NK-92 (cell line): ENCODE results near the gene CAMSAP3.

Experiments used
- DNase-seq: peaks from one replicate; lab custom pipeline; 2025; ENCODE audit not compliant: unreplicated experiment; lab: John Stamatoyannopoulos, UW

Gene CAMSAP3

DNA sequence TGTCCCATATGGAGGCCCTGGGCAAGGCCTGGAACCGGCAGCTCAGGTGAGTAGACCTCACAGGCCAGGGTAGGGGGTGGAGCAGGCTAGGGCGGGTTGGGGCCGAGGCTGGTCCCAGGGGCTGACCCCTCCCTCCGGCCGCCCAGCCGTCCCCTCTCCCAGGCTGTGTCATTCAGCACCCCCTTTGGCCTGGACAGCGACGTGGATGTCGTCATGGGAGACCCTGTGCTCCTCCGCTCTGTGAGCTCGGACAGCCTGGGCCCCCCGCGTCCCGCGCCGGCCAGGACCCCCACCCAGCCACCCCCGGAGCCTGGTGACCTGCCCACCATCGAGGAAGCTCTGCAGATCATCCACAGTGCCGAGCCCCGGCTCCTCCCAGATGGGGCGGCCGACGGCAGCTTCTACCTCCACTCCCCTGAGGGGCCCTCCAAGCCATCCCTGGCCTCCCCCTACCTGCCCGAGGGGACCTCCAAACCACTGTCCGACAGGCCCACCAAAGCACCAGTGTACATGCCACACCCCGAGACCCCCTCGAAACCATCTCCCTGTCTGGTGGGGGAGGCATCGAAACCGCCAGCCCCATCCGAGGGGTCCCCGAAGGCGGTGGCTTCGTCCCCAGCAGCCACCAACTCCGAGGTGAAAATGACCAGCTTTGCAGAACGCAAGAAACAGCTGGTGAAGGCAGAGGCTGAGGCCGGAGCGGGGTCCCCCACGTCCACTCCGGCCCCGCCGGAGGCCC is 16.0 kb downstream of the CAMSAP3 start:
- DNase-seq = no peak

DNA sequence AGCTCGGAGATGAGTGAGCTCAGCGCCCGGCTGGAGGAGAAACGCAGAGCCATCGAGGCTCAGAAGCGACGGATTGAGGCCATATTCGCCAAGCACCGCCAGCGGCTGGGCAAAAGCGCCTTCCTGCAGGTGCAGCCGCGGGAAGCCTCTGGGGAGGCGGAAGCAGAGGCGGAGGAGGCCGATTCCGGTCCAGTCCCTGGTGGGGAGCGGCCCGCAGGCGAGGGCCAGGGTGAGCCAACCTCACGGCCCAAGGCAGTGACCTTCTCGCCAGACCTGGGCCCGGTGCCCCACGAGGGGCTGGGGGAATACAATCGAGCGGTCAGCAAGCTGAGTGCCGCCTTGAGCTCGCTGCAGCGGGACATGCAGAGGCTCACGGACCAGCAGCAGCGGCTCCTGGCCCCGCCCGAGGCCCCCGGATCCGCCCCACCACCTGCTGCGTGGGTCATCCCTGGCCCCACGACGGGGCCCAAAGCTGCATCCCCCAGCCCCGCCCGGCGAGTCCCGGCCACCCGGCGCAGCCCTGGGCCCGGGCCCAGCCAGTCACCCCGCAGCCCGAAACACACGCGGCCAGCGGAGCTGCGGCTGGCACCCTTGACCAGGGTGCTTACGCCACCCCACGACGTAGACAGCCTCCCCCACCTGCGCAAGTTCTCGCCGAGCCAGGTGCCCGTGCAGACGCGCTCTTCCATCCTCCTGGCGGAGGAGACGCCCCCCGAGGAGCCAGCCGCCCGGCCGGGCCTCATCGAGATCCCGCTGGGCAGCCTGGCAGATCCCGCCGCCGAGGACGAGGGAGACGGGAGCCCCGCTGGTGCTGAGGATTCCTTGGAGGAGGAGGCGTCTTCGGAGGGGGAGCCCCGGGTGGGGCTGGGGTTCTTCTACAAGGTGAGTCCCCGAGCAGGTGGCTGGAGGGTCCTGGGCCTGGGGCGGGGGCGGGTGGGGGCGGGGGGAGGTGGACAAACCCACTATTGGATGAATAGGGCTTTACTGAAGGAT is 16.9 kb downstream of the CAMSAP3 start:
- no peak for DNase-seq

DNA sequence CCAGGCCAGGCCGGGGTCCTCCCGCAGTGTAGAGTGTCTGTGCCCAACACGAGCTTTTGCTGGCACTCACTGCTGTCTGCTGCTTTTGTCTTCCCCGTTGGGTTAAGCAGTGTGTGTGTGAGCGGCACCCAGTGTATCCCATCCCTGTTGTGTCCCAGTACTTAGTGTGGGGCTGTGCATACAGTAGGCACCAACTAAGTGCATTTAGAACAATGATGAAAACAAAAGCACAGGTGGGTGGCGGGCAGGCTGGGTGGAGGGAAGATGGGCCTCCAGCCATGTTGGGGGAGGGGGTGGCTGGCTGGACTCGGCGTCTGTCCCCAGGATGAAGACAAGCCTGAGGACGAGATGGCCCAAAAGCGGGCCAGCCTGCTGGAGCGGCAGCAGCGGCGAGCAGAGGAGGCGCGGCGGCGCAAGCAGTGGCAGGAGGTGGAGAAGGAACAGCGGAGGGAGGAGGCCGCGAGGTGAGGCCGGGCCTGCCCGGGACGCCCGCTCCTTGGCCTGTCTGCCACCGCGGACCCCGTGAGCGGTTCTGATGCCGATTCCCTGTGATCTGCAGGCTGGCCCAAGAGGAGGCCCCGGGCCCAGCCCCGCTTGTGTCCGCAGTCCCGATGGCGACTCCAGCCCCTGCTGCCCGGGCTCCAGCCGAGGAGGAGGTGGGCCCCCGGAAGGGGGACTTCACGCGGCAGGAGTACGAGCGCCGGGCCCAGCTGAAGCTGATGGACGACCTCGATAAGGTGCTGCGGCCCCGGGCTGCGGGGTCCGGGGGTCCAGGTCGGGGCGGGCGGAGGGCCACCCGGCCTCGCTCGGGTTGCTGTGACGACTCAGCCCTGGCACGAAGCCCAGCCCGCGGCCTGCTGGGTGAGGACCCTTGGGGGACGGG is 19.4 kb downstream of the CAMSAP3 start:
- no peak for DNase-seq

DNA sequence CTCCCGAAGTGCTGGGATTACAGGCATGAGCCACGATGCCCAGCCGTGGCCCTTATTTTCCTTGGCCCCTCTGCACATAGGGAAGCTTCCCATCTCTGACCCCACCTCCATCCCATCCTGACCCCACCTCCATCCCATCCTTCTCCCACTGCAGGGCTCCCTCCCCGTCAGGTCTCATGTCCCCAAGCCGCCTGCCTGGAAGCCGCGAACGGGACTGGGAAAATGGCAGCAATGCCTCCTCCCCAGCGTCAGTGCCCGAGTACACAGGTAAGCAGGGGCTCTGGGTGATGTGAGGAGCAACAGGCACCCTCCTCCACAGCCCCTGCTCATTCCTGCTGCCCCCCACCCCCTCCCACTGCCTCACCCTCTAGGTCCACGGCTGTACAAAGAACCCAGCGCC is 21.5 kb downstream of the CAMSAP3 start:
- no peak for DNase-seq

DNA sequence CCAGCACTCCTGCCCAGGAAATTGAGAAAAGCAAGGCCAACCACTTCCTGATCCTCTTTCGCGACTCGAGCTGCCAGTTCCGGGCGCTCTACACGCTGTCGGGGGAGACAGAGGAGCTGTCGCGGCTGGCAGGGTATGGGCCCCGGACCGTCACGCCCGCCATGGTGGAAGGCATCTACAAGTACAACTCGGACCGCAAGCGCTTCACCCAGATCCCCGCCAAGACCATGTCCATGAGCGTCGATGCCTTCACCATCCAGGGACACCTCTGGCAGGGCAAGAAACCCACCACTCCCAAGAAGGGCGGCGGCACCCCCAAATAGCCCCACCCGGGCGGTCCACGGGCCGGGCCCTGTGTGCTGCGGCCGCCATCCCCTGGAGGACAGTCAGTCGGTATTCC is 22.1 kb downstream of the CAMSAP3 start:
- no peak for DNase-seq

DNA sequence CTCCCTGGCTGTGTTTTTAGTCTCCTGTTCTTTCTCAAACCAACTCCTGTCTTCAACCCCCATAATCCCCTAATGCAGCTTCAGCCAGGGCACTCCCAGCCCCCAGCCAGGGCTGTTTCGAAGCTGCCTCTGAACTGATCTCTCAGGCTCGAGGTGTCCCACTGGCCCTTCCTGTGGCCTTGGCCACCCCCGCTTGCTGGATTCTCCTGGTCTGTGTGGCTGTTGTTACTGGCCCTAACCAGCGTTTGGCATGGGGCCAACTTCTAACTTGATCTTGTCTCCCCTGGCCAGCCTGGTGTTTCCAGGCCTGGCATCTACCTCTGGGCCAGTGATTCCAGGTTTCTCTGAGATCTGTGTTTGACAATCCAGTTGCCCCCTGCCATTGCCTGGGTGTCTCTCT is 22.7 kb downstream of the CAMSAP3 start:
- no peak for DNase-seq

DNA sequence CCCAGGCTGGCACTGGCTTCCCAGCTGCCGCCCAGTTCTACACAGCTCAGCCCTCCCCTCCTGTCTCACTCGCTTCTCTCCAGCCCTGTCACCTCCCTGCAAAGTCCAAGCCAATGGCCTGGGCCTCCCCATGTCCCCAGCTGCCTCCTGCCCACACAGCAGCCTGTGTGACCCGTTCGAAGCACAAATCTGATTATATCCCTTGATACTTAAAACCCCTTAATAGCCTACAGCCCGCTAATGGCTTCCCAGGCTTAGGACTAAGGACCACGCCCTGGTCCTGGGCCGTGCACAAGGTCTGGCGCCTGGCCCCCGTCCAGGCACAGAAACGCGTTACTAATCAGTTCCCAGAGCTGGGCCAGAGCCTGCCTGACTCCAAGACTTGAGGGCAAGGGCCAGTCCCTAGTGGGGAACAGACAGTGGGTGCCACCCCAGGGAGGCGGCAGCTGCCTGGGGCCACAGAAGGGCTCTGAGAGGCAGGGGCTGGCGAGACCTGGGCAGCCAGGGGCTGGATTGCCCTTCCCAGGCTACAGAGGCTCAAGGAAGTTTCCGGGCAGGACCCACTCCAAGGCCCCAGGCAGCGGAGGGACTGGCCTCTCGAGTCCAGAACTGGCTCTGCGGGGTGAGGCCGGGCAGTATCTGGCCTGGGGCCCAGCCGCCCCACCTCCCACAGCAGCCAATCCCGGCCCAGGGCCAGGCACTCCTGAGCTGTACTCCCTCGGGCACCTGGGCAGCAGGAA is 23.3 kb downstream of the CAMSAP3 start:
- no peak for DNase-seq

DNA sequence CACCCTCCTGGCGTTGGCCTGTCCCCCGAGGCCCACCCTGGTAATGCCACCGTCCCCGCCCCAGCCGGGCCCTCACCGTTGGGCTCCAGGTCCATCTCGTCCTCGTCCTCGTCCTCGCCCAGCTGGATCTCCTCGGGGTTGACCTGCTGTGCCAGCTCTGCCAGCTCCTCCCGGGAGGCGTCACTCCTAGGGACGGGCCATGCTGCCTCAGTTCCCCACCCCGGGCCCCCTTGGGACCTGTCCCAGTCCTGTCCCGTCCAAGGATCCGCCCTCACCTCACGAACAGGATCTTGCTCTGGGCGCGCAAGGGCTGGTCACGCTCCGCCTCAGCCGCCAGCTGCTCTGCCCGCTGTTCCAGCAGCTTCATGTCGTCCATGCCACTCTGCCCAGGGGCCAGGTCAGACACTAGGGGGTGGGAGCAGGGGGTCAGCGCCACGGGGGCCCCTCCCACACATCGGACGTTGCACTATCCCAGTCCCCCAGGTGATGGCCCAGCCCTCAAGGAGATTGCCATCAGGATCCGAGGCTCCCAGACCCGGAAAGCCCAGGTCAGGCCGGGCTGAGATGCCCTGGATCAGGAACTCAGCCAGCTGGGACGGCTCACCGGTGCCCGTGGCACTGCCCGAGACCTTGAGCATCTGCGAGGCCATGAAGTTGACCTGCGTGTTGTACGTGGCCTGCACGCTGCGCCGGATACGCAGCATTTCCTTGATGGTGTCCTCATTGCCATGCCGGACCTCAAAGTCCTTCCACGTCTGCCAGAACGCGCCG is 24.2 kb downstream of the CAMSAP3 start:
- DNase-seq = no peak

DNA sequence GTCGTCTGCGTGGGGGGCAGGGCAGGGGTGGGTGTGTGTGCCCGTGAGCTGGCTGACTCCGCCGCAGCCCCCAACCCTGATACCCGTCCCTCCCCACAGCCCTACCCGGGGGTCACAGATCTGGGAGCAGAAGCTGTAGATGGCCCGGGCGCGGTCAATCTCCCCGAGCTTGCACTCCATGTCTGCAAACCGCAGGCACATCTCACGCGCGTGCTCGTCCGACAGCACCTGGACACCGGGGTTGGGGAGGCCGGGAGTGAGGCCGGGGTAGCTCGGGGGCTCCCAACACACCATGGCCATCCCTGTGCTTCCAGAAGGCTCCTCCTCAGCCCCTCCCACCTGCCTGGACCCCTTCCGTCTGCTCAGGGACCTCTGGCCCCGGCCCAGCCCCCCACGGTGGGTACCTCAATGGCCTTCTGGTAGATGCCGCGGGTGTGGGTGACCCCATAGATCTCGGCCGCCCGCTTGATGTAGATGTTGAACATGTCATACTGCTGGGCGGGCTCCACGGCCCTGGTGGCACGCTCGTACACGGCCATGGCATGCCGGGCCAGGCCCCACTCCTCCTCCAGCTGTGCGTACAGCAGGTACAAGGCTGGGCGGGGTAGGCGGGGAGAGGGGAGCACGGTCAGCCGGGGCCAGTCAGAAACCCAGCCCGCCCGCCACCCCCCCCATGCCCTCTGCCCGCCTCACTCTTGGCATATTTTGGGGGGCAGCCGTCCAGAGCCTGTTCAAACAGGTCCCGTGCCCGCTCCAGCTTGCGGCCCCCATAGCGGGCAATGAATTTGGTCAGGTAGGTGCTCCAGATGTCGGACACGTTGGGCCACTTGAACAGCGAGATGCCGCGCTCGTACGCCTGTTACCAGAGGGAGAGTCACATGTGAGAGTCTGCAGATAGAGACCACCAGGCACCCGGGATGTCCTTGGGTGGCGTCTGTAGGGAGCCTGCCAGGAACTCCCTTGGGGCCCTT is 25.1 kb downstream of the CAMSAP3 start:
- no peak for DNase-seq

DNA sequence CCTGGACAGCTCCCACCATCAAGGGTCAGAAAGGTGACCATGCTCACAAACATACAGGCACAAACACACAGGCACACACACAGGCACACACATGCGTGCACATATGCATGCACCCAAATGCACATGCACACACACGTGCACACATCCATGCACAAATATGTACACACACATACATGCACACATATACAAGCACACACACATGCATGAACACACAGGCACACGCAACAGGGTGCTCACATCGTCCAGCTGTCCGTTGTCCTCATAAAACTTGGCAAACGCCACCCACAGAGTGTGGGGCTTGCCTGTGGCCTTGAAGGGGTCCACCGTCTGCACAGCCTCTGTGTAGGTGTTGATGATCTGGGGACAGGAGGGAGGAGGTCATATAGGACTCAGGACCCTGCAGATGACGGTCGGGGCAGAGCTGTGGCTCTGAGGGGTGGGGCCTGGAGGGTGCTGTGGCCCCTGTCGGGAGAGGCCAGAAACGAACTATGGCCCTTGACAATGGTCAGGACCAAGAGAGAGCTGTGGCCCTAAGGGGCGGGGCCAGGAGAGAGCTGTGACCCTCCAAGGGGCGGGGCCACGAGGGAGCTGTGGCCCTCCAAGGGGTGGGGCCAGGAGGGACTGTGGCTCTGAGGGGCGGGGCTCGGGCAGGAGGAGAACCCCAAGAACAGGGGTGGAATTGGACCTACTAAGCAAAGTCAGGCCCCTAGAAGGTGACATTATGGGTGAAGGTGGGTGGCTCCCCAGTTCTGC is 27.4 kb downstream of the CAMSAP3 start:
- DNase-seq = no peak

DNA sequence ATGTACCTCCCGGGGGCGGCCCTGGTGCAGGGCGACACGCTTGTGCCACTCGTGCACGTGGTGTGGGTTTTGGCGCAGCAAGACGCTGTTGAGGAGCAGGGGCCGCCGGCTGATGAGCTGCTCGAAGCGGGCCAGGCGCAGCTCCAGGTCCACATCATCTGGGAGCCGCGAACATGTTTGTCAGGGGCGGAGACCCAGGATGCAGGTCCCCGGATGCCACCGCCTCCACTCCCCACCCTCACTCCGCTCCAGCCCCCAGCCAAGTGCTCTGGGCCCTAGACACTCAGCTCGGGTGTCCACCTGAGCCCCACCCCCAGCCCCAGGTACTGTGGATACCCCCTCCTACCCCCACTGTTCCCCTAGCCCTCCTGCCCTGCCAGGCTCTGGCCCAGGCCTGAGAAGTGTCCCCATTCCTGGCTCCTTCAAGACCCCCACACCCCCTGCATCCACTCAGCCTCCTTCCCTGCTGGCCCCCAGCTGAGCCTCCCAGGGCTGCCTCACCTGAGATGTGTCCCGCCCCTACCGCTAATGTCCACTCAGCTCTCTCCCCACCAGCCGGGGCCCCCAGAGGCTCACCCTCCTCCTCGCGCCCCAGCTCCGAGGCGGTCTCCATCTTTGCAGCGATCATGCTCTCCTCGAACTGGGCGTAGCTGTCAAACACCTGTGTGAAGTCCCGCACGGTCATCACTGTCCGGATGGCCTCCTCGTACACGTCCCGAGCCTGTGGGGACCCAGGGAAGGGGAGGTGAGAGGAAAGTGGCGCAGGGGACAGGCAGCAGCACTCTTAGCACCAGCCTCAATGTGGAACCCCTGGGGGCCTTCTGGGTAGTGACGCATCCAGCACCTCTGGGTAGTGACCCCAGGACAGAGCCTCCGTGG is 28.3 kb downstream of the CAMSAP3 start:
- DNase-seq = no peak

DNA sequence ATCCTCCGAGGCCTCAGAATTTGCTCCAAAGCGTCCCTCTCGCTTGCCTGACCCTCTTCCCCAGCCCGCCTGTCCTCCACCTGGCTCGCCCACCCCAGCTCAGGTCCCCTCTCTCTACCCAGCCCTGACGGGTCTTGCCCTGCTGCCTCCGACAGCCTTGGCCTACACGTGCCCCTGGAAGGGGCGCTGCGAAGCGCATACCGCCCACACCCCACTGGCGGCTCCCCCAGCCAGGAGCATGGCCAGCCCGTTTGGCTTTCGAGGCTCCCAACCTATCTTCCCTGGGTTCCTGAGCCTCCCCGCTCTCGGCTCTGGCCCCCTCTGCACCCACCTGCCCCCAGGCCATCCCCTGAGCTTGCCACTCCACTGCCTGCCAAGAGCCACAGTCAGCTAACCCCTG is 29.1 kb downstream of the CAMSAP3 start:
- DNase-seq = no peak

DNA sequence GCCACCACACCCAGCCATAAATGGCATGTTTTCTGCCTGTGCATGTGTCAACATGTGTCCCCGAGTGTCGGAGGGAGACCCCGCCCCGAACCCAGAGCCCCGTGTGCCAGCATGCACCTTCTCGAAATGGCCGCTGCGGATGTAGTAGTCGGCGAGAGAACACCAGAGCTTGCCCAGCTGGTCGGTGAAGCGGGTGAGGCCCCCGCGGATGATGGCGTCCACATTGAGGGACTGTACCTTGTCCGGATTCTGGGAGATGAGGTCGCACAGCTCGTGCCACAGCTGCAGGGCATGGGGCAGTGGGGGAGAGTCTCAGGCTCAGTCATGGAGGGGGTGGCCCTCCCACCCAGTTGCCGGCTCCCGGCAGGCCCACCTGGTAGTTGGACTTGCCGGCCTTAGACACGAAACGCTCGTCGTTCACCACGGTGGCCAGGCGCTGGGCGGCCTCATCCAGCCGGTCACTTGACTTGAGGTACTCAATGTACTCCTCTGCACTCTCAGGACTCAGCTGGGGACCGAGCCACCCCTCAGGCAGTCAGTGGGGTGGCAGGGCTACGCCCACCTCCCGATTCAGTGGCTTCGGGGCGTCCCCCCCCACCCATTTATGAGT is 30.2 kb downstream of the CAMSAP3 start:
- DNase-seq = no peak

DNA sequence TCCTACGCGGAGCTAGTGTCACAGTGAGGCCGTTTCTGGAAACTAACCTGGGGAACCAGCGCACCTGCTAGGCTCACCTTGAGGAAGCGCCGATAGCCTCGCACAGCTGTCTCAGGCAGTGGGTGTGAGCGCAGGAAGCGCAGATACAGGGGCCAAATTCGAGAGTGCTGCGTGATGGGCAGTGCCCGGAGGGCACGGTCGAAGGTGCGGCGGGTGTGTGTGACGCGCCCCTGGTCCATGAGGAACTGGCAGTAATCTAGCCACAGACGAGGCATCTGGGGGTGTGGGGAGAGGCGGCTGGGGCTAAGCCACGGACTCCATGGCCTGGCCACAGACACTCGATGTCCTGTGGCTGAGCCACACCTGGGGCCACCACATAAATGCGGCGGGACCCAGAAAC is 31.5 kb downstream of the CAMSAP3 start:
- no peak for DNase-seq

DNA sequence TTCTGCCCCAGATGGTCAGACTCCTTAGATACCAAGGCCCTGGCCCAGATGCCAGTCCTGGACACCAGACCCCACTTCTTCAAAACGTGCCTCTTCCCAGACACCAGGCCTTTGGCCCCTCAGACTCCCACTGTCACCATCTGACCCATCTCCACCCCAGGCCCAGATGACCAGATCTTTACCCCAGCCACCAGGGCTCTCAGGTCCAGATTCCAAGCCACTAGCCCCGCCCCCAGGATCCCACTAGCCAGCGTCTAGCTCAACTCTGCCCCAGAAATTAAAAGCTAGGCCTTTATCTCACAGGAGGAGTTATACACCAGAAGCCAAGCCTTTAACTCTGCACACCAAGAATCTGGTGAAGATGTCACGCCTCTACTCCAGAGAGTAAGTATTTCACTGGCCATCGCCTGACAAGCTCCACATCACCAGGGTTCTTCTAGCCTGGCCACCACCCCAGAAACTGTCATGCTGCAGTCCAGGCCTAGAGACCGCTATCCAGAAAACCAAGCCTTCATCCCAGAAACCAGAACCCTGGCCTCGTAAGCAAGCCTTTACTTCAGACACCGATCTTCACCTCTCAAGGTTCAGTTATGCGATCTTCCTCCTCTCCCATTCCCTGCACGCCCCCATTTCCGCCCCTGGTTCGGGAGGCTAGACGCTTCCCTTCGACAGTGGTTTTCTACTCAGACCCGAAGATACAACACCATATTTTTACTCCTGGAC is 33.1 kb downstream of the CAMSAP3 start:
- no peak for DNase-seq
